Psoas muscle (tissue), 8 donors: ENCODE data around the gene UNCX. TPM values are rescaled to one million over a fixed set of nuclear protein-coding genes. Genes with fewer than 3 reads are reported as not detected.

Experiments
- ATAC-seq, 4 donors: fragments of 200-7000 bp; cut with Tn5 transposase; one replicate each; pipeline ENCODE4 v1.9.1; 2020; ENCODE audit warnings: moderate library complexity in 3 of 4, mild to moderate bottlenecking in 2 of 4
- DNase-seq, 2 donors: peaks; one replicate each; pipeline ENCODE4 v3.0.0-alpha.2; 2020
- H3K27ac ChIP-seq: fragments of 200-600 bp; one replicate; pipeline ENCODE4 v1.8.0; 2022
- H3K27me3 ChIP-seq, 3 donors: fragments of 200-600 bp in 1 of 3; one replicate each; pipeline versions ENCODE4 v1.6.1 to v1.8.0; 2013 to 2022; ENCODE audit warnings: low read length in 2 of 3, mild to moderate bottlenecking in 2 of 3, moderate library complexity in 1 of 3; ENCODE audit not compliant: insufficient read depth in 3 of 3
- H3K36me3 ChIP-seq, 2 donors: fragments of 200-600 bp in 1 of 2; one replicate each; pipeline versions ENCODE4 v1.6.1 to v1.8.0; 2013 to 2022; ENCODE audit warnings: low read depth in 1 of 2, mild to moderate bottlenecking in 1 of 2, moderate library complexity in 1 of 2; ENCODE audit not compliant: insufficient read depth in 1 of 2
- H3K4me1 ChIP-seq: fragments of 200-600 bp; one replicate; pipeline ENCODE4 v1.8.0; 2022
- H3K4me3 ChIP-seq: fragments of 200-600 bp; one replicate; pipeline ENCODE4 v1.8.0; 2022; ENCODE audit warnings: mild to moderate bottlenecking
- H3K9me3 ChIP-seq: fragments of 200-600 bp; one replicate; pipeline ENCODE4 v1.8.0; 2022
- CTCF ChIP-seq: fragments of 200-600 bp; IDR thresholded peaks from one replicate; pipeline ENCODE4 v1.8.0; 2022; ENCODE audit warnings: antibody characterized with exemption
- WGBS, 3 donors: extraction: QIAGEN DNeasy Blood & Tissue Kit; methylation state at CpG; one replicate each; pipeline versions ENCODE4 v1.1.6 to v1.1.7; 2013; 5-methylcytosine and 5-hydroxymethylcytosine counted together
- intact Hi-C, 2 donors: fragments of 100-400 bp; cut with DNase I; formaldehyde crosslinking; loops; one replicate each; pipeline versions ENCODE4 v1.11.0 to v1.14.2; 2022
- polyA plus RNA-seq, 3 donors: library from polyadenylated mRNA; stranded (reverse); fragments of 200-250 nt; gene quantifications; one replicate each; pipeline ENCODE4 v1.2.3, GENCODE V29; 2013
- total RNA-seq, 4 donors: library from RNA; stranded (reverse); fragmentation: NEBNext Ultra II Directional in 2 of 4; extraction: Animal tissue kit (Norgen Biotek cat#: 25700) in 2 of 4; gene quantifications; one replicate each; pipeline versions ENCODE4 v1.2.1 to v1.2.4, GENCODE V29; 2021 to 2023
- donor health status: healthy with polysubstance abuse.
- donor health status: DM: no; HTN: no; CAD: no; lungs with moderate emphysema.
- donor health status: Bipolar disorder and iron deficiency.
- donor health status: healthy.
- donor health status: DM: yes; HTN: yes; CAD: no.
- donor health status: DM: no; HTN: no; CAD: no.
- donor health status: DM: no; HTN: no; CAD: no.
- donor health status: DM: yes; HTN: yes; CAD: no.

UNCX gene
- total and polyA plus RNA-seq, 7 donors: not detected

- ATAC-seq (no peak), DNase-seq (peak in 1 of 2 donors; percentile 0)
- H3K9me3 ChIP-seq: no peaks in the 10 kb centered on the region
- WGBS, 3 donors: 26 to 34% (median 32%) methylated on average over 17 of the region's 17 CpGs
- peaks cover 0 to 99% (median 59%) of the 10 kb centered on the region in 3 donors for H3K27me3 ChIP-seq
- TF ChIP-seq CTCF: no peak
- no peak overlapping the region for H3K4me3 ChIP-seq
- H3K4me1 ChIP-seq: peaks cover 20% of the 10 kb centered on the region
- intact Hi-C loops: no loop called here
- H3K27ac ChIP-seq: no peak overlapping the region
- H3K36me3 ChIP-seq: no peaks in the 10 kb centered on the region
Measured at GRCh38 chr7:1243290-1243963, 10.8 kb downstream of the UNCX start.

- Histone ChIP-seq H3K4me3 (no peak overlapping the region), H3K9me3 (no peaks in the 10 kb centered on the region), H3K27me3 (peaks cover 0 to 98% (median 57%) of the 10 kb centered on the region in 3 donors), H3K27ac (no peak overlapping the region), H3K4me1 (peaks cover 20% of the 10 kb centered on the region), H3K36me3 (no peaks in the 10 kb centered on the region)
- ATAC-seq (no peak), DNase-seq (peak; percentile 8 to 30)
- WGBS, 3 donors: 36 to 50% (median 45%) methylated on average over 24 of the region's 24 CpGs
- intact Hi-C loops: no loop called here
- TF ChIP-seq CTCF: no peak
Measured at GRCh38 chr7:1243964-1244416, 11.3 kb downstream of the UNCX start.

DNA sequence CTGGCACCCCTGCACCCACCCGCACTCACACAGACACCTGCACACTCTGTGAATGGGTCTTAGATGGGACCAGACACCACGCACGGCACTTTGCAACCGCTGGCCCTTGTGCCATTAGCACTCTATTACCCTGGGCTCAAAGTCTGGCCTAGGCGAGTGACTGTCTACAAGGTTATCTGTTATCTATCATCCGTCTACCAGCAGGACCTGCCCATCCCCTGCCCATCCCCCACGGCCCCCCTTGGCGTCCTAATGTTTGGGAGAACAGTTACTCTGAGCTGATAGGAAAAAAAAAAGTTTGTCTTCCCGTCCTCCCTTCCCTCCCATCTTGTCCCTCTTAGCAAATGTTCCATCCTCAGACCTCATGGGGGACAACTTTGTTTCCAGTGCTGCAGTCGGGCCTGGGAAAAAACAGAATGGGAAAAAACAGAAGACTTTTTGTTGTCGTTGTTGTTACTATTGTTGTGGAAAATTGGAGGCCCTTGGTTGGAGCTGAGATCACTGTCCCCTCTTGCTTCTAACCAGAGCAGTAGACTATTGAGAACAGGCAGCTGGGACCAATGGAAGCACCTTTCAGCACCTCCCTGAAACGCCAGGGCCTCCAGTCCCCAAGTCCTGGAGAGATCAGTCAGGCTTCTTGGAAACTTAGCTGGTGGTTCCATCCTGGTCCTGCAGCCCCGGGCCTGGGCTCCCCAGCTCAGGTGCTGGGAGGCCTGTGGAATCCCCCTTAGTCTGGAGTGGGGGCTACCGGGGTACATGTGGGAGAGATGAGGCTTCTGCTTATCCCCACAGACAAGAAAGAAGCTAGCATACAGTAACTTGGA lies 12.2 kb downstream of the UNCX start:
- intact Hi-C loops: no loop called here
- no peaks in the 10 kb centered on the region for H3K36me3 ChIP-seq
- peaks cover 0 to 94% (median 56%) of the 10 kb centered on the region in 3 donors for H3K27me3 ChIP-seq
- H3K9me3 ChIP-seq: no peaks in the 10 kb centered on the region
- H3K4me1 ChIP-seq: peaks cover 20% of the 10 kb centered on the region
- DNase-seq (peak; percentile 0 to 39), ATAC-seq (no peak)
- no peak overlapping the region for H3K4me3 ChIP-seq
- no peak for TF ChIP-seq CTCF
- 60 to 71% (median 69%) methylated on average over 14 of the region's 14 CpGs for WGBS, 3 donors
- H3K27ac ChIP-seq: no peak overlapping the region

DNA sequence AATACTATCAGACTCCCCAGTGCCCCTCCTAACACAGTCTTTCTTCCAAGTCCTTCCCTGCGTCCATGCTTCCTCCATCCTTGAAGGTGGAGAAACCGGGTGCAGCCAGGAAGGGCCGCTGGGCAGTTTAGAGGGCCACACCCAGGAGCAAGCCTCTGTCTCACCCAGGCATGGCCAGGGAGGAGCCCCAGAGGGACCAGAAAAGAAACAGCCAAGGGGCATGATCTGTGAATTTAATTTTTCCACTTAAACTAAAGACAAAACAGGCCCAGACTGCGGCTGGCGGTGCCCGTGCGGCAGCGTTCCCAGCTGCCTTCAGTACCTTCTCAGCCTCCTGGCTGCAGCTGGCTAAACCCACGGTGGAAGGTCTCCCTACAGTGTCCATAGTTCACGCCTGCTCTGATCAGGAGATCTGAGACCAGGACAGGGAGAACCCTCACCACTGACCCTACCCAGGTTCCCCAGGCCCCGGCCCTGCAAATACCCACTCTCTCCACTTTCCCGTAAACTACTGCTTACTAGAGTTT lies 12.9 kb downstream of the UNCX start:
- ATAC-seq: no peak
- Histone ChIP-seq H3K36me3 (no peaks in the 10 kb centered on the region), H3K27ac (no peak overlapping the region), H3K9me3 (no peaks in the 10 kb centered on the region), H3K4me1 (peaks cover 20% of the 10 kb centered on the region), H3K4me3 (no peak overlapping the region), H3K27me3 (peaks cover 0 to 94% (median 51%) of the 10 kb centered on the region in 3 donors)
- no peak for TF ChIP-seq CTCF
- intact Hi-C loops: no loop called here
- WGBS, 3 donors: 65 to 66% (median 66%) methylated on average over 12 of the region's 12 CpGs
- DNase-seq: peak in 1 of 2 donors; percentile 23
